HG03108 (cell line): Measurements from ENCODE around the gene FTO.
"Not testable (repeated sequence)": the region's sequence is repeated elsewhere in the genome, so short reads cannot be mapped to it uniquely, and the experiment has no call there.

Source experiments
- ATAC-seq: cut with Tn5 transposase; IDR thresholded peaks from one replicate; pipeline ENCODE4 v1.9.1; 2021; ENCODE audit warnings: moderate library complexity; ENCODE audit not compliant: unreplicated experiment

Gene FTO

GRCh38 chr16:54165912-54166865, 462.2 kb downstream of the FTO start:
- no peak for ATAC-seq

GRCh38 chr16:54169112-54169511, 465.2 kb downstream of the FTO start:
- no peak for ATAC-seq

- ATAC-seq, result no peak
Observed at GRCh38 chr16:54171626-54172537, 467.9 kb downstream of the FTO start.

- ATAC-seq, result no peak
Observed at GRCh38 chr16:54173490-54173889, 469.5 kb downstream of the FTO start.

- ATAC-seq, result no peak
Observed at GRCh38 chr16:54174201-54174600, 470.2 kb downstream of the FTO start.

- ATAC-seq, result no peak
Observed at GRCh38 chr16:54174750-54175149, 470.8 kb downstream of the FTO start.

- no peak for ATAC-seq
Observed at GRCh38 chr16:54175169-54175551, 471.2 kb downstream of the FTO start.

GRCh38 chr16:54175552-54176375, 471.8 kb downstream of the FTO start:
- no peak for ATAC-seq

- no peak for ATAC-seq
Observed at GRCh38 chr16:54176376-54176901, 472.5 kb downstream of the FTO start.

- ATAC-seq, result no peak
Observed at GRCh38 chr16:54177052-54177861, 473.3 kb downstream of the FTO start.

GRCh38 chr16:54177862-54178477, 474.0 kb downstream of the FTO start:
- ATAC-seq, result no peak

- ATAC-seq, result no peak
Observed at GRCh38 chr16:54178478-54178976, 474.6 kb downstream of the FTO start.

- no peak for ATAC-seq
Observed at GRCh38 chr16:54180421-54181359, 476.7 kb downstream of the FTO start.

GRCh38 chr16:54181683-54182329, 477.9 kb downstream of the FTO start:
- not testable (repeated sequence) for ATAC-seq

- no peak for ATAC-seq
Observed at GRCh38 chr16:54185045-54185444, 481.1 kb downstream of the FTO start.

- no peak for ATAC-seq
Observed at GRCh38 chr16:54191163-54191562, 487.2 kb downstream of the FTO start.

GRCh38 chr16:54191592-54191991, 487.6 kb downstream of the FTO start:
- ATAC-seq, result no peak
